ENCODE results near the gene EFCAB6.

Gene EFCAB6

GRCh38 chr22:43485502-43486089, 326.5 kb downstream of the EFCAB6 start:
- FAIRE-seq, result no peak
- TF ChIP-seq TAF1 (IDR thresholded peaks at IDR 0.05; ENCODE audit: low read depth, low read length), result no peak
- no peak for TF ChIP-seq PAX5 (IDR thresholded peaks at IDR 0.05; ENCODE audit: insufficient read depth, low read length, severe bottlenecking)
- TF ChIP-seq POLR2A (IDR thresholded peaks at IDR 0.05; ENCODE audit: low read depth, low read length), result no peak
- TF ChIP-seq POU2F2 (IDR thresholded peaks at IDR 0.05; ENCODE audit: low read depth, low read length), result no peak
- no peak for TF ChIP-seq POLR2AphosphoS5 (IDR thresholded peaks at IDR 0.05; ENCODE audit: low read depth, low read length)
- no peak for TF ChIP-seq SPI1 (IDR thresholded peaks at IDR 0.05; ENCODE audit: low read depth, low read length)
- DNase-seq (ENCODE audit: insufficient read length, low spot score), result no peak

DNA sequence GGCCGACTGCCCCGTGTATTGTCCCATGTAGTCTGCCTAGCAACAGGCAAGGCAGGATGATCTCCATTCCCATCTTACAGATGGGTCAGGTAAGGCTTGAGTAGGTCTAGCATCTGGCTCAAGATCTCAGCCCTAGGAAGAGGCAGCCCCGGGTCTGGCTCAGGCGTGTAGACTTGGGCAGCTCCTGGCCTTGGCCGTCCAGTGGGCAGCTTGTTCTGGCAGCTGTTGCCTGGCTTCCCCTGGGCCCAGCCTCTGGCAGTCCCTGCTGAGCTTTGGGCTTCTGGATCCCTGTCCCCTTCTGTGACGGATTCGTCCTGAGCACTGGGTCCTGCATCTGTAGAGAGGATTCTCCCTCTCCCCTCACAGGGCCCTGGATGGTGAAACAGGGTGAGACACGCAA, 327.9 kb downstream of the EFCAB6 start:
- DNase-seq (ENCODE audit: insufficient read length, low spot score), result no peak
- TF ChIP-seq TAF1 (IDR thresholded peaks at IDR 0.05; ENCODE audit: low read depth, low read length), result no peak
- TF ChIP-seq SPI1 (IDR thresholded peaks at IDR 0.05; ENCODE audit: low read depth, low read length), result no peak
- FAIRE-seq, result no peak

DNA sequence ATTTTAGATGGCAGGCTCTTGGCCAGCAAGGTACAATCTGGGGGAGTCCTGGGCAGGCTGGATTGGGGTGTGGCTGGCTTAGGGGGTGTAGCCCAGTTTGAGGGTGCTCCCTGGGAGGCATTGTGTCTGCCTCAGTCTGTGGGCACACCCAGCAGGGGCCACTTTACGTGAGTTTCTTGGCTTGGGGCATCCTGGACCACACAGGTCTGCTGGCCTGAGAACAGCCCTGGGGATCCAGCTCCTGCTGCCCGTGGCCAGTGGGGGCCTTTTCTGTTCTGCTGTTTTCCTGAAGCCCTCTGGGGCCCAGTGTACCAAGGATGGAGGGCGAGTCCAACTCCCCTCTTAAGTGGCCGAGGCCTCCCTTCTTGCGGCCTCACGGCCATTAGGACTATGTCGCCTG, 328.4 kb downstream of the EFCAB6 start:
- no peak for FAIRE-seq
- DNase-seq (ENCODE audit: insufficient read length, low spot score), result no peak
- TF ChIP-seq TAF1 (IDR thresholded peaks at IDR 0.05; ENCODE audit: low read depth, low read length), result no peak
- no peak for TF ChIP-seq PAX5 (IDR thresholded peaks at IDR 0.05; ENCODE audit: insufficient read depth, low read length, severe bottlenecking)
- no peak for TF ChIP-seq POLR2A (IDR thresholded peaks at IDR 0.05; ENCODE audit: low read depth, low read length)
- no peak for TF ChIP-seq POLR2AphosphoS5 (IDR thresholded peaks at IDR 0.05; ENCODE audit: low read depth, low read length)
- no peak for TF ChIP-seq POU2F2 (IDR thresholded peaks at IDR 0.05; ENCODE audit: low read depth, low read length)
- no peak for TF ChIP-seq SPI1 (IDR thresholded peaks at IDR 0.05; ENCODE audit: low read depth, low read length)

DNA sequence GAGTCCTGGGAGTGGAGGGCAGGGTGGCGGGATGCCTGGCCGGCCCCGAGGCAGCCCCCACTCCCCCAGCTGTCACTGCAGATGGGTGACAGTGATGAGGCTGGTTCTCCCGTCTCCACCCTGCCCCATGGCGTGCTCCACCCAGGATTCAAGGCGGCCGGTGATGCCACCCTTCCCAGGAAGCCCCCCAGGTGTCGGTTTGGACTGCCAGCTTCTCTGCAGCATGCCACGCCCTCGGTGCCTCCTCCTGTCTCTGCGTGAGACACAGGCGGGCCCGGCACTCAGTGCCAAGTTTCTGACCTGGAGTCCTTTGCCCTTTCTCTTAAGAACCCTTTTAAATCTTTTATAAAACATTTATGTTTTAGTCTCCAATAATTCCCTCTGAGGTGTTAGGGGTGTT, 328.8 kb downstream of the EFCAB6 start:
- FAIRE-seq, result no peak
- TF ChIP-seq POLR2A (IDR thresholded peaks at IDR 0.05; ENCODE audit: low read depth, low read length) (no peak), POU2F2 (IDR thresholded peaks at IDR 0.05; ENCODE audit: low read depth, low read length) (no peak), POLR2AphosphoS5 (IDR thresholded peaks at IDR 0.05; ENCODE audit: low read depth, low read length) (no peak), TAF1 (IDR thresholded peaks at IDR 0.05; ENCODE audit: low read depth, low read length) (no peak), SPI1 (IDR thresholded peaks at IDR 0.05; ENCODE audit: low read depth, low read length) (no peak), PAX5 (IDR thresholded peaks at IDR 0.05; ENCODE audit: insufficient read depth, low read length, severe bottlenecking) (no peak)
- DNase-seq (ENCODE audit: insufficient read length, low spot score), result no peak

GRCh38 chr22:43482318-43482625, 329.8 kb downstream of the EFCAB6 start:
- TF ChIP-seq TAF1 (IDR thresholded peaks at IDR 0.05; ENCODE audit: low read depth, low read length) (no peak), POU2F2 (IDR thresholded peaks at IDR 0.05; ENCODE audit: low read depth, low read length) (no peak), POLR2AphosphoS5 (IDR thresholded peaks at IDR 0.05; ENCODE audit: low read depth, low read length) (no peak), PAX5 (IDR thresholded peaks at IDR 0.05; ENCODE audit: insufficient read depth, low read length, severe bottlenecking) (no peak), POLR2A (IDR thresholded peaks at IDR 0.05; ENCODE audit: low read depth, low read length) (no peak), SPI1 (IDR thresholded peaks at IDR 0.05; ENCODE audit: low read depth, low read length) (no peak)
- DNase-seq (ENCODE audit: insufficient read length, low spot score) (no peak), FAIRE-seq (no peak)

- TF ChIP-seq TAF1 (IDR thresholded peaks at IDR 0.05; ENCODE audit: low read depth, low read length) (no peak), SPI1 (IDR thresholded peaks at IDR 0.05; ENCODE audit: low read depth, low read length) (0 out of 2 replicates have a peak, but pooled peaks have one; percentile 14)
- FAIRE-seq (peak; percentile 47), DNase-seq (ENCODE audit: insufficient read length, low spot score) (peak; percentile 48)
Measured at GRCh38 chr22:43481568-43482317, 330.4 kb downstream of the EFCAB6 start.

DNA sequence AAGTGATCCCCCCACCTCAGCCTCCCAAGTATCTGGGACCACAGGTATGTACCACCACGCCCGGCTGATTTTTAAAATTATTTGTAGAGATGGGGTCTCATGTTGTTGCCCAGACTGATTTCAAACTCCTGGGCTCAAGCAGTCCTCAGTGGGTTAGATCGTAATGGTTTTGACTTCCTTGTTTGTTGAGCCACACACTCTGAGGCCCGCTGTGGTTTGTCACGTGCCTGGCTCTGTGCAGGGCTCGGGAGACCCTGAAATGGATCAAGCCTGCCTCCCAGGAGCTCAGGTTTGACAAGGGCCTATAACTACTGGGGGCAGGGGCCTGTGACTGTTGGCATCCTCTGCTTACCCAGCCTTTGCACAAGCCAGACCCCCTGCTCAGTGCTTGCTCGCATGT, 332.1 kb downstream of the EFCAB6 start:
- DNase-seq (ENCODE audit: insufficient read length, low spot score) (no peak), FAIRE-seq (no peak)
- no peak for TF ChIP-seq POLR2AphosphoS5 (IDR thresholded peaks at IDR 0.05; ENCODE audit: low read depth, low read length)
- TF ChIP-seq POLR2A (IDR thresholded peaks at IDR 0.05; ENCODE audit: low read depth, low read length), result no peak
- no peak for TF ChIP-seq TAF1 (IDR thresholded peaks at IDR 0.05; ENCODE audit: low read depth, low read length)
- TF ChIP-seq POU2F2 (IDR thresholded peaks at IDR 0.05; ENCODE audit: low read depth, low read length), result no peak
- no peak for TF ChIP-seq PAX5 (IDR thresholded peaks at IDR 0.05; ENCODE audit: insufficient read depth, low read length, severe bottlenecking)

- DNase-seq (ENCODE audit: insufficient read length, low spot score) (no peak), FAIRE-seq (no peak)
- no peak for TF ChIP-seq PAX5 (IDR thresholded peaks at IDR 0.05; ENCODE audit: insufficient read depth, low read length, severe bottlenecking)
- TF ChIP-seq SPI1 (IDR thresholded peaks at IDR 0.05; ENCODE audit: low read depth, low read length), result no peak
- TF ChIP-seq TAF1 (IDR thresholded peaks at IDR 0.05; ENCODE audit: low read depth, low read length), result no peak
- TF ChIP-seq POLR2A (IDR thresholded peaks at IDR 0.05; ENCODE audit: low read depth, low read length), result no peak
- no peak for TF ChIP-seq POLR2AphosphoS5 (IDR thresholded peaks at IDR 0.05; ENCODE audit: low read depth, low read length)
- no peak for TF ChIP-seq POU2F2 (IDR thresholded peaks at IDR 0.05; ENCODE audit: low read depth, low read length)
Measured at GRCh38 chr22:43479301-43479950, 332.7 kb downstream of the EFCAB6 start.

Measured in GM12891 (cell line).